Osteocyte (in vitro differentiated cells): ENCODE results near the gene TIFAB. TPM values are rescaled to one million over a fixed set of nuclear protein-coding genes. Genes with fewer than 3 reads are reported as not detected.

ENCODE experiments used
- DNase-seq: peaks from one replicate; pipeline ENCODE4 v3.0.0; 2021; ENCODE audit warnings: mixed read lengths; ENCODE audit not compliant: unreplicated experiment; ENCODE audit errors: extremely low spot score
- H3K27ac Mint-ChIP-seq: one replicate; pipeline ENCODE4 v1.8.0; 2021; ENCODE audit warnings: mild to moderate bottlenecking, mixed read lengths; ENCODE audit not compliant: unreplicated experiment
- H3K27me3 Mint-ChIP-seq: one replicate; pipeline ENCODE4 v1.8.0; 2021; ENCODE audit warnings: mixed read lengths; ENCODE audit not compliant: unreplicated experiment
- H3K36me3 Mint-ChIP-seq: one replicate; pipeline ENCODE4 v1.8.0; 2021; ENCODE audit warnings: mixed read lengths; ENCODE audit not compliant: unreplicated experiment
- H3K4me1 Mint-ChIP-seq: one replicate; pipeline ENCODE4 v1.8.0; 2021; ENCODE audit warnings: mixed read lengths; ENCODE audit not compliant: unreplicated experiment
- H3K4me3 Mint-ChIP-seq: one replicate; pipeline ENCODE4 v1.8.0; 2021; ENCODE audit warnings: mild to moderate bottlenecking, moderate library complexity, mixed read lengths; ENCODE audit not compliant: unreplicated experiment
- H3K9me3 Mint-ChIP-seq: one replicate; pipeline ENCODE4 v1.8.0; 2021; ENCODE audit warnings: mixed read lengths; ENCODE audit not compliant: unreplicated experiment
- total RNA-seq: library from RNA; stranded (reverse); gene quantifications from 2 replicates; pipeline ENCODE4 v1.2.1, GENCODE V29; 2021
- TF ChIP-seq, protein P1 (sequence below): fragments of 200-600 bp; sonication (generic); IDR thresholded peaks from 2 replicates; pipeline ENCODE4 v1.5.0; 2021; ENCODE audit warnings: antibody characterized with exemption, mild to moderate bottlenecking, moderate library complexity

The TIFAB gene
- total RNA-seq, 1 donor from 2014 or later, result not detected

DNA sequence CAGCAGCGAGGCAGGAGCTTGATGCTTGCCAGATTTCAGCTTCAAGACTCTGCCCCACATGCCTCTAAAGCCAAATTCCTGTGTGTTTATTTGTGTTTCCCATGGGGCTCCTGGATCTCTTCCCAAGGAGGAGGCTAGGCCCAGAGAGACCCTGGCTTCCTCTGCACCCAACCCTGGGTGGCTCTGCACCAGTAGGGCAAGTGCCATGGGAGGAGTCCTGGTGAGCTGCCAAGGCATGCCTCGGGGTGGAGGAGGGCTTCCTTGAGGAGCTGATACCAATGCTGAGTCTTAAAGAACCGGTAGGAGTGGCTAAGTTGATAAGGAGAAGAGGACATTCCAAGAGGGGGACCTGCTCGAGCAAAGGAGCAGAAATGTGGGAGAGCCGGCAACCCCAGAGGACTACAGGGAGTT, 6.8 kb upstream of the TIFAB start:
- peaks cover 42% of the 10 kb centered on the region for H3K27me3 Mint-ChIP-seq
- H3K9me3 Mint-ChIP-seq, result no peaks in the 10 kb centered on the region
- H3K4me3 Mint-ChIP-seq, result no peak overlapping the region
- TF ChIP-seq, protein P1, sequence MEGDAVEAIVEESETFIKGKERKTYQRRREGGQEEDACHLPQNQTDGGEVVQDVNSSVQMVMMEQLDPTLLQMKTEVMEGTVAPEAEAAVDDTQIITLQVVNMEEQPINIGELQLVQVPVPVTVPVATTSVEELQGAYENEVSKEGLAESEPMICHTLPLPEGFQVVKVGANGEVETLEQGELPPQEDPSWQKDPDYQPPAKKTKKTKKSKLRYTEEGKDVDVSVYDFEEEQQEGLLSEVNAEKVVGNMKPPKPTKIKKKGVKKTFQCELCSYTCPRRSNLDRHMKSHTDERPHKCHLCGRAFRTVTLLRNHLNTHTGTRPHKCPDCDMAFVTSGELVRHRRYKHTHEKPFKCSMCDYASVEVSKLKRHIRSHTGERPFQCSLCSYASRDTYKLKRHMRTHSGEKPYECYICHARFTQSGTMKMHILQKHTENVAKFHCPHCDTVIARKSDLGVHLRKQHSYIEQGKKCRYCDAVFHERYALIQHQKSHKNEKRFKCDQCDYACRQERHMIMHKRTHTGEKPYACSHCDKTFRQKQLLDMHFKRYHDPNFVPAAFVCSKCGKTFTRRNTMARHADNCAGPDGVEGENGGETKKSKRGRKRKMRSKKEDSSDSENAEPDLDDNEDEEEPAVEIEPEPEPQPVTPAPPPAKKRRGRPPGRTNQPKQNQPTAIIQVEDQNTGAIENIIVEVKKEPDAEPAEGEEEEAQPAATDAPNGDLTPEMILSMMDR, result no peak
- no peak for DNase-seq
- H3K4me1 Mint-ChIP-seq, result peaks cover 10% of the 10 kb centered on the region
- no peaks in the 10 kb centered on the region for H3K36me3 Mint-ChIP-seq
- H3K27ac Mint-ChIP-seq, result no peak overlapping the region

DNA sequence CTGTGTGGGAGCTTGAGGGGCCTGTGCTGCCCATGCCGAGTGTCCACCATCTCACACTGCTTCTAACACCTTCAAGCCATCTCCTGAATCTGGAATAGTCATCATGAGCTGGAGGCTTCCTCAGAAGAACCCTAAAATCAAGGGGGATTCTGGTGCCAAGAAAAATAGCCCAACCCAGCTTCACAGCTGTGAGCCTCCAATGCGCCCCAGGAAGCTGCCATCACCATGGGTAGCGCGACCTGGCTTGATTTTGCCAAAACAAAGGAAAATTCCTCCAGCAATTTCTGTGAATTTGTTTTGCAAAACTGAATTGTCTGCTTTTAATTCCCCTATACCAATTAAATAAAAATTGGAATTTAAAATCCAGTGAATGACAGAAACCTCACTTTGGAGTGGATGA, 6.2 kb upstream of the TIFAB start:
- peaks cover 40% of the 10 kb centered on the region for H3K27me3 Mint-ChIP-seq
- no peak for DNase-seq

DNA sequence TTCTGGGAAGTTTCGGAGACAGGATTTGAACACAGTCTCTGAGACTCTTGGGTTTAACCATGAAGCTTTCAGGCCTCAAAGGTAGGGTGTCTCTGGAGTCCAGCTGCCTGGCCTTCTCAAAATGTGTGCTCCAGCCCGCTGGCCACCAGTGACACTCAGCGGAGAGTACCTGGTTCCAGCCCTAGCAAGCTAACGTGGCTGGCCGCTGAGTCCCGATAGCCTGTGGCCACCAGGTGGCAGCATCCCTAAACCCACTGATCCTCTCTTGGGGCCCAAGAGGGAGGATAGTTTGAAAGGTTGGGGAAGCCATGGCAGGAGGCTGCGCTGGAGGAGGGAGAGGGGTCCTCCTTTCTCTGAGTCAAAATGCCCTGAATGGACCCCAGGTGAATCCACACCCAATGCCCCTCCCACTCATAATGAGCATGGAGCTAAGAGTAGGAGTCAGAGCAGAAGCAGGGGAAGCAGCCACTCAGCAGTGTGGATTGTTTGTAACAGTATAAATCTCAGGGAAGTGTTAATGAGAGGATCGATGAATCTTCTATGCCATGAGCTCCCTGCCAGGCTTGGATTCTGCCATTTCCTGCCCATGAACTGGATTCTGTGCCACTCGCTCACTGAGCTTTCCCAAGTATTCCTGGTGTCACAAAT, 5.4 kb upstream of the TIFAB start:
- Mint-ChIP-seq H3K27me3 (peaks cover 41% of the 10 kb centered on the region), H3K4me1 (peaks cover 10% of the 10 kb centered on the region), H3K27ac (no peak overlapping the region), H3K36me3 (no peaks in the 10 kb centered on the region), H3K4me3 (no peak overlapping the region), H3K9me3 (no peaks in the 10 kb centered on the region)
- TF ChIP-seq, protein P1, result peak; percentile 77
- no peak for DNase-seq

More for the DNA sequence above, 6.2 kb upstream of the TIFAB start:
- Mint-ChIP-seq H3K36me3 (no peaks in the 10 kb centered on the region), H3K27ac (no peak overlapping the region), H3K9me3 (no peaks in the 10 kb centered on the region), H3K4me3 (no peak overlapping the region), H3K4me1 (peaks cover 10% of the 10 kb centered on the region)
- TF ChIP-seq, protein P1, result no peak

DNA sequence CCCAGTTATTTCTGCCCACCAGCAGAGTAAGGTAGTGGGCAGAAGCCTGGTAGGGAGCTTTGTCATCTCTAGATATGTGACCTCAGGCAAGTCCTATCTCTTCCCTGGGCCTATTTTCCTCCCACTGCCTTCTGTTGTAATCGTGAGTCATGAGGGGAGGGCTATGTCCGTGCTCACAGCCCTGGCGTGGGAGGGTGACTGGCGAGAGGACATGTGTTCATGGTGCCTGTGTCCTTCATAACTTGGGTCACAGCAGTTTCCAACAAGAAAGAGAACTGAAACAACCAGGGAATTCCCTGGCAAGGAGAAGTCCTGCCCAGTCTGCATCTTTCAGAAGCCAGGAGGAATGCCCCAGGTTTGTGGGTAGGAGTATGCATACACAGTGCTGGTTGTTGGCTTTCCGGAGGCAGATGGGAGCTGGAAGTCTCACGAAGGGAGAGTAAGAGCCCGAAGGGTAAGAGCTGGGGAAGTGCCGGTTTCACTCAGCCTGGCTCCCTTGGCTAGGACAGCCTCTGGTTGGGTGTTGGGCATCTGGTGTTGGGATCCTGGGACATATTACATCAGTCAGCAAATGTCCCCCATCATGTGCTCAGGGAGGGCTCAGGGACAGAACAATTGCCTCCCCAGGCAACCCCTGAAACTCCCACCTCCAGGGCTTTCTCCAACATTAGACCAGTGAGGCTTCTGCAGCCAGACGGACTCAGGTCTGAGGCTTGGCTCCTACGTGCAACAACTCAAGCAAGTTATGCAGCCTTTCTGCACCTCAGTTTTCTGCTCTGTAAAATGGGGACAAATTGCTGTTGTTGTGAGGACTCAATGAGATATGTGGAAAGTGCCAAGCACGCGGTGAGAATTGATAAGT, 4.3 kb upstream of the TIFAB start:
- TF ChIP-seq, protein P1, result no peak
- H3K27me3 Mint-ChIP-seq, result peaks cover 37% of the 10 kb centered on the region
- no peaks in the 10 kb centered on the region for H3K9me3 Mint-ChIP-seq
- H3K4me3 Mint-ChIP-seq, result no peak overlapping the region
- no peak for DNase-seq
- H3K4me1 Mint-ChIP-seq, result peaks cover 10% of the 10 kb centered on the region
- no peak overlapping the region for H3K27ac Mint-ChIP-seq
- no peaks in the 10 kb centered on the region for H3K36me3 Mint-ChIP-seq

DNA sequence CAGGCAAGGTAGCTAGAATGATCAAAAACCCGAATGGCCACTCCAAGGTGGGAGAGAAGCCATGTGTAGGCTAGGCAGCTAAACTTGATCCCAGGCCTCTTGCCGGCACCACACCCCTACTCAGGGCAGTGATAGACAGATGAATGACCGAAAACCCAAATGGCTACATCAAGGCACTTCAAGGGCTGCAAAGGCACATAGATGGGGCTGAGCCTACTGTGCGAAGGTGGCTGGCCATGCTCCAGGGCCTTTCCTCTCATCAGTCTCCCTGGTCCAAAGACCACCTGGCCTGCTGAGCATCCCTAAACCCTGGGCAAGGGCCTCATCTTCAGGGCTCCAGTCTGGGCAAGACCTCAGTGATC, 3.7 kb upstream of the TIFAB start:
- Mint-ChIP-seq H3K27ac (no peak overlapping the region), H3K4me3 (no peak overlapping the region), H3K9me3 (no peaks in the 10 kb centered on the region), H3K27me3 (peaks cover 34% of the 10 kb centered on the region), H3K4me1 (peaks cover 10% of the 10 kb centered on the region), H3K36me3 (no peaks in the 10 kb centered on the region)
- TF ChIP-seq, protein P1, result no peak
- no peak for DNase-seq
